GM12874 (cell line): ENCODE results near the gene PID1.

Experiments
- CTCF ChIP-seq: IDR thresholded peaks from 2 replicates; pipeline ENCODE4 v1.5.1; 2011; ENCODE audit warnings: low read depth, mild to moderate bottlenecking, control low read depth, low read length, moderate library complexity; ENCODE audit not compliant: insufficient read depth

PID1 gene

GRCh38 chr2:229297247-229297646 is 26.2 kb upstream of the PID1 start:
- TF ChIP-seq CTCF = no peak

- no peak for TF ChIP-seq CTCF
Observed at GRCh38 chr2:229296536-229296935, 25.4 kb upstream of the PID1 start.

GRCh38 chr2:229296016-229296415 is 24.9 kb upstream of the PID1 start:
- TF ChIP-seq CTCF = no peak

- no peak for TF ChIP-seq CTCF
Observed at GRCh38 chr2:229287823-229288222, 16.7 kb upstream of the PID1 start.

- TF ChIP-seq CTCF = no peak
Observed at GRCh38 chr2:229282758-229283546, 11.9 kb upstream of the PID1 start.

- no peak for TF ChIP-seq CTCF
Observed at GRCh38 chr2:229279516-229279915, 8.4 kb upstream of the PID1 start.

- no peak for TF ChIP-seq CTCF
Observed at GRCh38 chr2:229275506-229275905, 4.4 kb upstream of the PID1 start.
